GM06990 (cell line): ENCODE data around the gene PTN.
"Not testable (repeated sequence)": the region's sequence is repeated elsewhere in the genome, so short reads cannot be mapped to it uniquely, and the experiment has no call there.

ENCODE experiments used
- DNase-seq: peaks from one replicate; pipeline ENCODE4 v3.0.0-alpha.2; 2011; ENCODE audit not compliant: insufficient read length; ENCODE audit errors: extremely low read depth
- H3K27me3 ChIP-seq: replicated peaks from 2 replicates; pipeline ENCODE4 v1.6.0; 2011; ENCODE audit warnings: low read length; ENCODE audit not compliant: control insufficient read depth, insufficient read depth
- H3K36me3 ChIP-seq: 2 replicates; pipeline ENCODE4 v1.5.1; 2011; ENCODE audit warnings: low read length; ENCODE audit not compliant: control insufficient read depth, insufficient read depth
- H3K4me3 ChIP-seq: replicated peaks from 2 replicates; pipeline ENCODE4 v1.5.1; 2011; ENCODE audit warnings: low read depth, mild to moderate bottlenecking, control low read depth, low read length
- CTCF ChIP-seq: IDR thresholded peaks from 2 replicates; pipeline ENCODE4 v1.5.1; 2011; ENCODE audit warnings: low read length, control low read depth, mild to moderate bottlenecking, inconsistent platforms; ENCODE audit not compliant: insufficient read depth, poor library complexity, severe bottlenecking

Gene PTN

GRCh38 chr7:137195996-137196395, 147.5 kb downstream of the PTN start:
- Histone ChIP-seq H3K36me3 (no peaks in the 10 kb centered on the region), H3K27me3 (no peaks in the 10 kb centered on the region), H3K4me3 (no peak overlapping the region)
- DNase-seq = no peak
- no peak for TF ChIP-seq CTCF

- not testable (repeated sequence) for H3K36me3 ChIP-seq, H3K4me3 ChIP-seq, H3K27me3 ChIP-seq, DNase-seq
These were observed 161.9 kb downstream of the PTN start for GRCh38 chr7:137181619-137182018.
